NCI-H2081 treated with DMSO at 0.1 percent for 48 hours (cell line): ENCODE data around the gene MDH1B.

Experiments used
- DNase-seq: peaks from one replicate; lab custom pipeline; 2025; lab: John Stamatoyannopoulos, UW

The MDH1B gene

DNA sequence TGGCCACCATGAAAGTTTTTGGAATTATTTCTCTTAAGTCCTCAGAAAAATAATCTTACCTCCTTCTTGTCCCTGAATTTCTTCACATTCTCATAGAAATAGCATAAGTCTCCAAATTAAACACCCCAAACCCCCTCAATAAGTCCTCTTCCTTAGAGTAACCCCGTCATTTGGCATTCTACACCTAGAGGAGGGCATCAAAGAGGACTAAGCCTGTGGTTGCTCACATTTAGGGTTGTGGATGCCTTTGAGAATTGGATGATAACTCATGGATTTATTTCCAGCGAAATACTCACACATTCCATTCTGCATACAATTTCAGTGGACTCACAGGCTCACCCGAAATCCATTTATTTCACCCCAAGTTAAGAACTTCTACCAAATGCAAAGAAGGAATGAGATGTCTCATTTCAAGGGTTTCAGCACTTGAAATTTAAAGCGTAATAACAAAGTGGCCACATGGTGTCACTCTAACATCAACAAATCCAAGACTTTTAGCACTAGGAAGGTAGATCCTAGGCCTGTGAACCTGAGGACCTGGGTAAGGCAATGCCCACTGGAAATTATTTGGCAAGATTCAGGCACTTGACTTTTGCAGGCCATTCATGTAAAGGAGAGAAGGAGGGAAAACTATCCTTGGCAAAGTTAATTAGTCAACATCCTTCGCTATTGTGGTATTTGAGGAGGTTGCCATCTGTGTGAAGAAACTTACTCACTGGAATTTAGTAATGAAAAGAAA is 71.6 kb downstream of the MDH1B start:
- DNase-seq: no peak

DNA sequence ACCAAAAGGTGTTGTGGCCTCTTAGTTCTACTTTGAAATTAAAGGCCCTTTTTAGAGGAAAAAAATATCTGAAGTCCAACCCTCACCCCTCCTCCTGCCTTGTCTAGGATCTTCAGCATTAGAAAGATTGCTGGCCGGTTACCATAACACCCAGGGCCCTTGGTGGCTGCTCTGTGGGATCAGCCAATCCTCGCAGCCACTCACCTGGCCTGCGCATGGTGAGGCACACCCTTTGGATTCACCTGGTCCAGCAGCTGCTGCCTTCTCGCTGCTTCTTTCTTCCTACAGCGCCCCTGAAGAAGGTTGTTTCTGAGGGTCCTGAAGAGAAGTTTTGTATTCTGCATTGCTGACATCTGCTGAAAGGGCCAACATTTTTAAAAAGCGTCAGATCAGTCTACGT is 72.2 kb downstream of the MDH1B start:
- DNase-seq: no peak

DNA sequence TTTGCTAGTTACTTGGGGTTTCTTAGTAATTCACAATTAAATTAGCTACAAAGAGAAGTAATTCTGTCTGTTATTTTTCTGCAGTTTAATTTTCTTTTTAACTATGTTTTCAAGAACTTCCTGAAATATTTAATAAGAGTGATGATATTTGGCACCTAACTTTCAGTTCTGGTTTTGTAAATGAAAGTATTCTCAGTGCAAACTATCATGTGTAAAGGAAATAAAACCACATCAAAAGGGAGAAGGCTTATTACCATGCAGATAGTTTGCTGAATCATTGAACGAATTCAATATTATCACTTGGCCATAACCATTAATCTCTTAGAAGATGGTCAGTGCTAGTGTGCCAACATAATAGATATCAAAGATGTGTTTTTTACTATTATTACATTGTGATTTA is 76.1 kb downstream of the MDH1B start:
- no peak for DNase-seq

DNA sequence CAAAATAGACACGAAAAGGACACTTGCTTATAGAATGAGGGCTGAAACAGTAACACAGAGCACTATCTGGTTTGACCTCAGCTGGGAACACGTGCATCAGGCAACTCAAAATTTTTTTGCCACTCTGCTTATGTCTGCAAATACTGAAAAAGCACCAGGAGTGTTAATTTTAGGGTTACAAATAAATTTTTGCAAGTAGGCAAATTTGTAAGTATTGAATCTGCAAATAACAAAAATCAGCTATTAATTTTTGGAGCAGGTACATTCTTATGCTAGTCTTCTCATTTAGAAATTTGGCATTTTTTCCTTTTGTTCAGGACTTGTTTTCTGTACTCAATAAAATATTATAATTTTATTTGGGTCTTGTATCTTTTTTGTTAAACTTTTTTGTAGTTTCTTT is 76.7 kb downstream of the MDH1B start:
- DNase-seq: no peak
